Measurements from ENCODE around the gene KIN. TPM values are rescaled to one million over a fixed set of nuclear protein-coding genes. Genes with fewer than 3 reads are reported as not detected.

KIN gene
- total RNA-seq, 1 experiment from 2014 or later = 15.0 TPM

- no TSS peak for BruUV-seq (replicated peaks)
- H3K36me3 Mint-ChIP-seq (ENCODE audit: insufficient read depth, unreplicated experiment) = peaks cover 48% of the 10 kb centered on the region
- CTCF ChIA-PET = interaction anchor here (0.6 to 0.7 kb wide), 2 partner anchors 203 to 958 kb away, joined by 3 read pairs; no protein-coding TSS in a partner anchor
- no peak for TF ChIP-seq CTCF (IDR thresholded peaks at IDR 0.05; ENCODE audit: unreplicated experiment)
- no peaks in the 10 kb centered on the region for H3K27me3 Mint-ChIP-seq (ENCODE audit: unreplicated experiment)
- H3K4me3 Mint-ChIP-seq (ENCODE audit: low read depth, unreplicated experiment) = no peak overlapping the region
- no peak for DNase-seq
- H3K4me1 Mint-ChIP-seq (ENCODE audit: low read depth, unreplicated experiment) = no peaks in the 10 kb centered on the region
- H3K27ac Mint-ChIP-seq (ENCODE audit: unreplicated experiment) = no peak overlapping the region
- intact Hi-C loops (cut with micrococcal nuclease; ENCODE audit: unreplicated experiment) = no loop called here
- no peaks in the 10 kb centered on the region for H3K9me3 Mint-ChIP-seq (ENCODE audit: low read depth, unreplicated experiment)
These were observed 11.0 kb downstream of the KIN start for GRCh38 chr10:7776777-7777176.

GRCh38 chr10:7773845-7774801 lies 13.7 kb downstream of the KIN start:
- intact Hi-C loops (cut with micrococcal nuclease; ENCODE audit: unreplicated experiment) = no loop called here
- no peak for TF ChIP-seq CTCF (IDR thresholded peaks at IDR 0.05; ENCODE audit: unreplicated experiment)
- H3K9me3 Mint-ChIP-seq (ENCODE audit: low read depth, unreplicated experiment) = no peaks in the 10 kb centered on the region
- no peaks in the 10 kb centered on the region for H3K27me3 Mint-ChIP-seq (ENCODE audit: unreplicated experiment)
- peak; percentile 21 for DNase-seq
- no peak overlapping the region for H3K4me3 Mint-ChIP-seq (ENCODE audit: low read depth, unreplicated experiment)
- H3K27ac Mint-ChIP-seq (ENCODE audit: unreplicated experiment) = no peak overlapping the region
- peaks cover 45% of the 10 kb centered on the region for H3K36me3 Mint-ChIP-seq (ENCODE audit: insufficient read depth, unreplicated experiment)
- no TSS peak for BruUV-seq (replicated peaks)
- H3K4me1 Mint-ChIP-seq (ENCODE audit: low read depth, unreplicated experiment) = no peaks in the 10 kb centered on the region
- CTCF ChIA-PET = no interaction called here

GRCh38 chr10:7768417-7768816 lies 19.4 kb downstream of the KIN start:
- DNase-seq = no peak
- Mint-ChIP-seq H3K4me1 (ENCODE audit: low read depth, unreplicated experiment) (no peaks in the 10 kb centered on the region), H3K9me3 (ENCODE audit: low read depth, unreplicated experiment) (no peaks in the 10 kb centered on the region), H3K4me3 (ENCODE audit: low read depth, unreplicated experiment) (no peak overlapping the region), H3K27ac (ENCODE audit: unreplicated experiment) (no peak overlapping the region), H3K27me3 (ENCODE audit: unreplicated experiment) (no peaks in the 10 kb centered on the region), H3K36me3 (ENCODE audit: insufficient read depth, unreplicated experiment) (peaks cover 27% of the 10 kb centered on the region)
- TF ChIP-seq CTCF (IDR thresholded peaks at IDR 0.05; ENCODE audit: unreplicated experiment) = no peak
- intact Hi-C loops (cut with micrococcal nuclease; ENCODE audit: unreplicated experiment) = no loop called here
- CTCF ChIA-PET = no interaction called here
- BruUV-seq (replicated peaks) = no TSS peak

- BruUV-seq (replicated peaks) = no TSS peak
- no peak for TF ChIP-seq CTCF (IDR thresholded peaks at IDR 0.05; ENCODE audit: unreplicated experiment)
- no peak for DNase-seq
- no peaks in the 10 kb centered on the region for H3K9me3 Mint-ChIP-seq (ENCODE audit: low read depth, unreplicated experiment)
- H3K36me3 Mint-ChIP-seq (ENCODE audit: insufficient read depth, unreplicated experiment) = peaks cover 33% of the 10 kb centered on the region
- no peak overlapping the region for H3K27ac Mint-ChIP-seq (ENCODE audit: unreplicated experiment)
- intact Hi-C loops (cut with micrococcal nuclease; ENCODE audit: unreplicated experiment) = no loop called here
- no peak overlapping the region for H3K4me3 Mint-ChIP-seq (ENCODE audit: low read depth, unreplicated experiment)
- H3K27me3 Mint-ChIP-seq (ENCODE audit: unreplicated experiment) = no peaks in the 10 kb centered on the region
- H3K4me1 Mint-ChIP-seq (ENCODE audit: low read depth, unreplicated experiment) = no peaks in the 10 kb centered on the region
- CTCF ChIA-PET = no interaction called here
These were observed 20.6 kb downstream of the KIN start for GRCh38 chr10:7767209-7767608.
